HG02610 (cell line): ENCODE data around the gene NSMCE3.
"Not testable (repeated sequence)": the region's sequence is repeated elsewhere in the genome, so short reads cannot be mapped to it uniquely, and the experiment has no call there.

Source experiments
- ATAC-seq: cut with Tn5 transposase; IDR thresholded peaks from one replicate; pipeline ENCODE4 v1.9.1; 2021; ENCODE audit warnings: mild to moderate bottlenecking, moderate library complexity; ENCODE audit not compliant: unreplicated experiment

The NSMCE3 gene

GRCh38 chr15:29270169-29270955 lies 740 bp upstream of the NSMCE3 start:
- ATAC-seq = peak; percentile 14

GRCh38 chr15:29268706-29269484 lies 727 bp downstream of the NSMCE3 start:
- peak; percentile 18 for ATAC-seq

- no peak for ATAC-seq
Observed at GRCh38 chr15:29266052-29266582, 3.5 kb downstream of the NSMCE3 start.

GRCh38 chr15:29263289-29263688 lies 6.3 kb downstream of the NSMCE3 start:
- ATAC-seq = no peak

DNA sequence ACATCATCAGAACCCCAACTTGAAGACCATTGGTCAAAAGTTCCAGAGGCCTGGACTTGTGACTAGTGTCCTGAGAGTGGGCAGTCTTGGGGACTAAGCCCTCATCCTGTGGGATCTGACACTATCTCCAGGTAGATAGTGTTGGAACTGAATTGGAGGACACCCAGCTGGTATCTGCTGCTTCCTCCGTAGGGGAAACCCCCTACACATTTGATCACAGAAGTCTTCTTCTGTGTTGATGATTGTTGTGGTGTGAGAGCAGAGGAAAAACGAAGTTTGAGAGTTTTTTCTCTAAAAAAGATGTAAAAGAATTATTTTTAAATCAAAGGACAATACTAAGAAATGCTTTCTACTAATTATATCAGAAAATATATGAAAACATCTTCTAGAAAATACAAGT lies 6.9 kb downstream of the NSMCE3 start:
- no peak for ATAC-seq

DNA sequence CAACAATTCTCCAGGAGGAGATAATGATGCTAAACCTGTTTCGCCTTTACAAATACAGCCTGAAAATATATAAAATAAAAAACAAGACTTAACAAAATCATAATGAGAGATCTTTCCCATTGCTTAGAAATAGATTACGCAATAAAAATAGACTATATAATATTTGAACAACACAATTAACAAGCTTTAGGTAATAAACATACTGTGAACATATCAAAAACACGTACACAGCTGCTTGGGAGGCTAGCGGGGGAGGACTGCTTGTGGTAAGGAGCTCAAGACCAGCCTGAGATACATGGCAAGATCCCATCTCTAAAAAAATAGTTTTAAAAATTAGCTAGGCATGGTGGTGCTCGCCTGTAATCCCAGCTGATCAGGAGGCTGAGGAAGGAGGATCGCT lies 8.7 kb downstream of the NSMCE3 start:
- no peak for ATAC-seq

DNA sequence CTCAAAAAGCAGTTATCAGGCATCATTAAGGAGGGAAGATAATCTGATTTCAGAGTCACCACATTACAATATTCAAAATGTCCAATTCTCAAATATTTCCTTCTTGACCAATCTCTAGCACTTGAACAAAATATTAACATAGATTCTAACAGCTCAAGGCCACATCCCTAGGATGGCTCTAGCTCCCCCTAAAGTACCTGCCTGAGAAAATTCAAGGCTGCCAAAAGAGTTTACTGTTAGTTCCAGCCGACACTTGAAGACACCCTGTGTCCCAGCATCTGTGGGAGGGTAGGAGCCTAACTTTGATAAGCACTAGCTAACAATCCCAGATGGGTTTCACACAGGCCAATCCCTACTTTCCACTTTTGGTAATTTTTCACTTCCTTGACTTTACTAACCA lies 10.4 kb downstream of the NSMCE3 start:
- ATAC-seq = no peak

DNA sequence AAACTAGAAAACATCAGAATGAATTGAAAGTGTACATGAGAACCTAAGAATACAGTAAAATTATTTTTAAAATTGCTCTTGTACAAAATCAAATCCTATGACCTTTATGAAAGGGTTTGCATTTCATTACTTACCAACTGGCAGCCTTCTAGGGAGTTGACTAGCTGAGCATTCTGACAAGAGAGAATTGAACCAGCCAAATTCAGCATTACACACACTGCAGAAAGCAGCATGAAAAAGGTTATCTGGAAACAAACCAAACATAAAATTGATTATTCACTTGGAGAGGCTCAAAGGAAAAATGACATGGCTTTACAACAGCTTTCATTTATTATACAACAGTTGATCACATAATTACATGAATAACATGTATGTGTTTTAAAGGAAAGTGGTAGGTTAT lies 17.4 kb downstream of the NSMCE3 start:
- no peak for ATAC-seq

- ATAC-seq = no peak
Observed at GRCh38 chr15:29244544-29244943, 25.1 kb downstream of the NSMCE3 start.

GRCh38 chr15:29244123-29244522 lies 25.5 kb downstream of the NSMCE3 start:
- no peak for ATAC-seq

DNA sequence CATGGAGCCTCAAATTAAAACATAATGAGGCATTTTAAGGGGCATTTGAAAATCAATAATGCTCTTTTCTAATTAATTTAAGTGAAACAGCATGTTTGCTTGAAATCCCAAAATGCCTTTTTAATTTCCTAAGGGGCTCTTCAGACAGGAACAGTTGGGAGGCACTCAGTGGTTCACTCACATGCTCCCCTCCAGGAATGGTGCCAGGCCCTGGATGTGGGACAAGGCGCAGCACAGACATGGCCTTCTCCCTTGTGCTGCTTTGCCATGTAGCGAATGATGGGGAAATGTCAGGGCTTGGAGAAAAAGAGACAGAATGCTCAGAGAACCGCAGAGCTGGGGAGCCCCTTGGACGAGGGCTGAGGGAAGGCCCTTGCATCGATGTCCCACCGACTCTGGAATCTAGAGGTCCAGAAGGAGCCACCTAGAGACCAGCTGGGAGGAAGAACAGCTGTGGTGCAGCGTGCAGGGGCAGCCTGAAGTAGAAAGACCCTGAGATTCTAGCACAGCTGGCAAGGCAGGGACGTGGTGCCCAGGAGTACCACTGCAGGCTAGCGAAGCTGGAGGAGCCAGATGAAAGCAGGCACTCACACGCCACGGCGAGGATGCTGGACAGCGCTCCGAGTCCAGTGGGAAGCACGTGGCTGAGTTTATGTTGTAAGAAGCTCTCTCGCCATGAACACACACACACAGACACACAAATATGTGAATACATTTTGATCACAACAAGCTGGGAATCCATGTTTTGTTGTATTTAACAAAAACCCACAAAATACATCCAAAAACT lies 27.0 kb downstream of the NSMCE3 start:
- no peak for ATAC-seq

DNA sequence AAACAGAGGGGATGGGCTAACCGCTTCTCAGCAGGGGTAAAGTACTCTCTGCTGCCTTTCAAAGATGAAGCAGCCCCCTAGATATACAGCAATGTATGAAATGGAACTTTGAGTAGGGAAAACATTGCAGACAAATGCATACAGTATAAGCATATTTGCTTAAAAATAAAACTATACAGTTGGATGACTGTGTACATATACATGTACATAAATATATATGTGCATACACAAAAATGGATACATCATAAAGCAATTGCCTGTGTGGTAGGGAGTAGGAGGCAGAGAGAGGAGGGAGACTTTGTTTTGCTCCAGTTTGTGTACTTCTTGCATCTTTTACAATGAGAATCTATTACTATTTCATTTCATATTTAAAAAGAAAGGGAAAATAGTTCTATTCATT lies 28.4 kb downstream of the NSMCE3 start:
- ATAC-seq = no peak

- no peak for ATAC-seq
Observed at GRCh38 chr15:29239395-29239794, 30.2 kb downstream of the NSMCE3 start.

- no peak for ATAC-seq
Observed at GRCh38 chr15:29233566-29233965, 36.1 kb downstream of the NSMCE3 start.

DNA sequence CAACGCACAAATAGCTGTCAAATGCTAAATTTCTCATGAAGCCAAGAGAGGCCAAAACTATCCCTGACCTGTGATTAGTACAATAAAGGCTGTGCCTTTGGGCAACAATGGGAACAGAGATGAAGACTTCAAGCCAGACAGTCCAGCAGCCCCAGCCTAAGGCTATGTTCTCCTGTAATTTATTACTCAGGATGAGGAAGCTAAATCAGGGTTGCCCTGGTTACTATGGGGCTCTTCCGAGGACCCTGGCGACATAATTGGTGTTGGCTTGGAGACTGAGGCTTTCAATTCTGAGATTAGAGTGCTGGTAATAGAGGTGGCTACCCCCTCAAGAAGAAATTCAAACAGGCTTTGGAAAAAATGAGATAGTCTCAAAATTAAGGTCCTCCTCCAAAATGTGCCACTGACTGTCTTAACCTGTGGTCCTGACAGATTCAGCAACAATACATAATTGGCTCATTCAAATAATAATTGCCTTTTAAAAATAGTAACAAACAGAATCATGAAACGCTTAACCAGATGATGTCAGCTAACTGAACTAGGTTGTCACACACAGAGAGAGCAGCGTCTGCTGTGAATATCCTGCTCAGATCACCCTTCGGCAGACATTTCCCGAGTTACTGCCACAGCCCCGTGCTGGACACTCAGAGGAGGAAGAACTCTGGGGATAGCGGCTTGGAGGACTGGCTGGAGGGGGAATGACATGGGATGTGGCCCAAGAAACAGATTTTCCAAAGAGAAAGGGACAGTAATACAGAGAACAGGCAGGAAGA lies 43.0 kb downstream of the NSMCE3 start:
- no peak for ATAC-seq

DNA sequence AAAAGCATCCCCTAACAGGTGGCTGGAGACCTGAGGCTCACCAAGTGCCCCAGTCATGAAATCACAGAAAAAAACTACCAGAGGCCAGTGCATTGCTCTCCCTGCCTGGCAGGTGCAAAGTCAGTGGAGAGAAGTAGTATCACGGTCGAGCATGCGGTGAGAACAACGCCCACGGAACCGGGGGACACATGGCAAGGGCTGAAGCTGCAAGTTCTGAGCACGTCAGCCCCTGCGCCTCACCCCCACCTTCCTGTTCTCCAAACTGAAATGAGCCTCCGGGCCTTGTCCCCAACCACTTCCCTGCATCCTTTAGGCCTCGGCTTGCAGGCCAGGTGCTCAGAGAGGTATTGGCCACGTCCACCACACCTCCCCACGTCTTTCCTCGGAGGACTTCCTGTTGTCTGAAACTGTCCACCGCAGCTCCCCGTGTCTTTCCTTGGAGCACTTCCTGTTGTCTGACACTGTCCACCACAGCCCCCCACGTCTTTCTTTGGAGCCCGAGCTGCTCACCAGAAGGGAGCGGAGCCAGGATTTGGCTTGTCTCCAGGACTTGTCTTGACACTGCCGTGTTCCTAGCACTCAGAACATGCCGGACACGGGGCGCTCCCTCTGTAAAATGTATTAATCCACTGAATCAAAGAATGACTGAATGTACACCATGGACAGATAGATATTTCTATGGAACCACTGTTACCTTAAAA lies 43.9 kb downstream of the NSMCE3 start:
- ATAC-seq = no peak

DNA sequence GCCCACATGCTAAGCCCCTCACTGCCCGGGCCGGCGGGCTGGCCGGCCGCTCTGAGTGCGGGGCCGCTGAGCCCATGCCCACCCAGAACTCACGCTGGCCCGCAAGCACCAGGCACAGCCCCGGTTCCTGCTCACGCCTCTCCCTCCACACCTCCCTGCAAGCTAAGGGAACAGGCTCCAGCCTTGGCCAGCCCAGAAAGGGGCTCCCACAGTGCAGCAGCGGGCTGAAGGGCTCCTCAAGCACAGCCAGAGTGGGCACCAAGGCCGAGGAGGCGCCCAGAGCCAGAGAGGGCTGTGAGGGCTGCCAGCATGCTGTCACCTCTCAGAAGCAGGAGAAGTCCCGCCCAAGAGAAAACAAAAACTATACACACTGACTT lies 44.6 kb downstream of the NSMCE3 start:
- not testable (repeated sequence) for ATAC-seq

DNA sequence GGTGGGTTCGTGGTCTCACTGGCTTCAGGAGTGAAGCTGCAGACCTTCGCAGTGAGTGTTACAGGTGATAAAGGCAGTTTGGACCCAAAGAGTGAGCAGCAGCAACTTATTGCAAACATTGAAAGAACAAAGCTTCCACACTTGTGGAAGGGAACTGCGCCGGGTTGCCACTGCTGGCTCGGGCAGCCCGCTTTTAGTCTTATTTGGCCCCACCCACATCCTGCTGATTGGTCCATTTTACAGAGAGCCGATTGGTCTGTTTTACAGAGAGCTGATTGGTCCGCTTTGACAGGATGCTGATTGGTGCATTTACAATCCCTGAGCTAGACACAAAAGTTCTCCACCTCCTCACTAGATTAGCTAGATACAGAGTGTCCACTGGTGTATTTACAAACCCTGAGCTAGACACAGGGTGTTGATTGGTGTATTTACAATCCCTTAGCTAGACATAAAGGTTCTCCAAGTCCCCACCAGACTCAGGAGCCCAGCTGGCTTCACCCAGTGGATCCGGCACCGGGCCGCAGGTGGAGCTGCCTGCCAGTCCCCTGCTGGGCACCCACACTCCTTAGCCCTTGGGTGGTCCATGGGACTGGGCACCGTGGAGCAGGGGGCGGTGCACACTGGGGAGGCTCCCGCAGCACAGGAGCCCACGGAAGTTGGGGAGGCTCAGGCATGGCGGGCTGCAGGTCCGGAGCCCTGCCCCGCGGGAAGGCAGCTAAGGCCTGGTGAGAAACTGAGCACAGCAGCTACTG lies 45.2 kb downstream of the NSMCE3 start:
- ATAC-seq = not testable (repeated sequence)

- ATAC-seq = no peak
Observed at GRCh38 chr15:29223640-29224039, 46.0 kb downstream of the NSMCE3 start.
